ENCODE data around the gene CRKL.
"Not testable (repeated sequence)": the region's sequence is repeated elsewhere in the genome, so short reads cannot be mapped to it uniquely, and the experiment has no call there.

GRCh38 chr22:20935780-20936539, 18.8 kb downstream of the CRKL start:
- not testable (repeated sequence) for TF ChIP-seq POLR2AphosphoS5 (IDR thresholded peaks at IDR 0.05; ENCODE audit: low read depth, low read length); ZBTB33 (IDR thresholded peaks at IDR 0.05; ENCODE audit: borderline replicate concordance, low read depth); GABPA (IDR thresholded peaks at IDR 0.05; ENCODE audit: low read depth); IRF3 (IDR thresholded peaks at IDR 0.05; ENCODE audit: low read depth, low read length); USF1 (IDR thresholded peaks at IDR 0.05; ENCODE audit: borderline replicate concordance, low read depth); EP300 (IDR thresholded peaks at IDR 0.05; ENCODE audit: borderline replicate concordance in 1 of 2, low read depth in 1 of 2, low read length in 1 of 2); CTCF (IDR thresholded peaks at IDR 0.05); CHD2 (IDR thresholded peaks at IDR 0.05; ENCODE audit: low read length, partially characterized antibody); USF2 (IDR thresholded peaks at IDR 0.05; ENCODE audit: borderline replicate concordance, low read depth, low read length)
